ENCODE results near the gene SFMBT2.

- TF ChIP-seq CTCF (IDR thresholded peaks at IDR 0.05) = no peak
- TF ChIP-seq ZFX (IDR thresholded peaks at IDR 0.05; ENCODE audit: borderline replicate concordance) = no peak
Measured at GRCh38 chr10:7189909-7190308, 220.9 kb downstream of the SFMBT2 start.
